Urothelium cell line (cell line): ENCODE measurements around the gene UMOD.

Experiments used
- DNase-seq: peaks from one replicate; pipeline ENCODE4 v3.0.0; 2011; ENCODE audit warnings: low spot score, mixed read lengths
- FAIRE-seq: peaks from 2 replicates; lab custom pipeline; 2011; peaks lifted over from hg19 to GRCh38; lab: Jason Lieb, UNC

The UMOD gene

DNA sequence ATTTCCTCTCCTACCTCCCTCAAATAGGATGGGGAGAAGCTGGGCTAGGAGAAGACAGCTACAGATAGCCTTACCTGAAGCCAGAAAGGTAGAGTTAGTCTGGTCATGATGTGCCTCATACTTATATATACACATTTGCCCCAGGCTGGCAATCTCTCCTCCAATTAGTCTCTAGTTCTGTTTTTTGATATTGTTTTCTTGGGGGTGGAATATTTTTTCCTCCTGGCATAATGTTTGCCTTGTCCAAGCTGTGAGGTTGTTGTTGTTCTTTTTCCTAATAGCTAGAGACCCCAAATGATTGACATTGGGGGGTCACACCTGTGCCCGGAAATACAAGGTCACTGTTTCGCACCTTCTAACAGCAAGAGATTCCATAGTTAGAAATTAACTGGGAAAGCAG lies at the start of gene UMOD:
TSS of gene UMOD (minus strand) at position 101 of the 400 bp plus-strand sequence. CDS start 1,978 bp downstream, outside the sequence.
- FAIRE-seq = no peak

GRCh38 chr16:20401475-20402016 lies 49.0 kb upstream of the UMOD start:
- FAIRE-seq (no peak), DNase-seq (no peak)

More for the DNA sequence above, at the start of gene UMOD:
- DNase-seq = no peak

DNA sequence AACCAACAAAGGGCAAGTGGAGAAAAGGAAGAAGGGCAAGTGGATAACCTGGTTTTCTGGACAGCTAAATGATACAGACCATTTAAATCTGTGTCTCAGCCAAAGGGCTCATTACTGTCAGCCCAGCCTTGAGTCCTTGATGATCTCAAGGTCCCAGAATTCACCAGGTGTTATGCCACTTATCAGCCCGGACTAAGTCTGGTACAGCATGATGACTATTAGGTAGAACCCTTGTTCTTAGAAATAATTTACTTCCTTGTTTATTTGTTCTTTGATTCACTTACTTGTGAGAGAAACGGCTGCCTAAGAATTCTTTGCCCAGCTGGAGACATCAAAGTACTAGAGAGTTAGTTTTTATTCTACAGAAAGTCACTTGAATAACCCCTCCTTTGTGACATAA lies 48.6 kb upstream of the UMOD start:
- no peak for DNase-seq
- FAIRE-seq = no peak

- DNase-seq (no peak), FAIRE-seq (no peak)
Observed at GRCh38 chr16:20399185-20399584, 46.7 kb upstream of the UMOD start.

DNA sequence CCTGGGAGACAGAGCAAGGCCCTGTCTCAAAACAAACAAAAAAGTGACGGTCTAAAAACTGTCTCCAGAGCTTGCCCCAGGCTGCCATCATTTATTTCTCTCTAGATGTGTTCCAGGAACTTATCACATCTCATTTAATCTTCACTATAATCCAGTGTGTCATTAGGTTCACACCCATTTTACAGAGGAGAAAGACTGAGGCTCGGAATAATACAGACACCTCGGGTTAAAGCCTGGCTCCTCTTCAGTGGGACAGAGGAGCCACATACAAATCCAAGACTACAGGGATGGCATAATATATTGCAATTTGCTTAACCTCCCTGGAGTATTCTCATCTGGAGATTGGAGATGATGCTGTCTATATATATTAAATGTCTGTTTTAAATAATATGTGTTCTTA lies 46.1 kb upstream of the UMOD start:
- FAIRE-seq = no peak
- DNase-seq = no peak

DNA sequence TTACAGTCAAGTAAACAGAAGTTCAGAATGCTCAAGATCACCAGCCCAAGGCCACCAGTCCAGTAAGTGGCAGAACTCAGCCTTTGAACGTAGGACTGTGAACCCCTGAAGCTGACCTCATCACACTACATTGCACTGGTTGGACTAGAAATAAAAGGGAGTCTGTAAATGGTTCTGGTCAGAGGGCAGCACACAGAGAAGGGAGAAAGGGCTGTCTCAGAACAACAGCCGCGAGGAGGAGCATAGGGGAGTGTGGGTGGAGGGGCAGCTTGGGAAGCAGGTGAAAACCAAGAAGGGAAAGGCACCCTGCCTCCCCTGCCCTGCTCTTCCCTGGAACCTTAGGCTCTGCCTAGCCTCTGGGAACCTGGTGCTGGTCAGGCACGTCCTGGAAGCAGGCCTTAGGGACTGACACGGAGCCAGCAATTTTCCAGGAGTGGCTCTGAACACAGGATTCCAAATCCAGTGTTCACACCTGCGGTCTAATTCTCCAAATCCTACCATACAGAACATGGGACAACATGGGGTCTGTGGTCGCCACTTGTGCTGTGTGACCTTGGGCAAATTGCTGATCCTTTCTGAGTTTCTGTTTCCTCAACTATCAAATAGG lies 45.1 kb upstream of the UMOD start:
- FAIRE-seq (no peak), DNase-seq (no peak)

DNA sequence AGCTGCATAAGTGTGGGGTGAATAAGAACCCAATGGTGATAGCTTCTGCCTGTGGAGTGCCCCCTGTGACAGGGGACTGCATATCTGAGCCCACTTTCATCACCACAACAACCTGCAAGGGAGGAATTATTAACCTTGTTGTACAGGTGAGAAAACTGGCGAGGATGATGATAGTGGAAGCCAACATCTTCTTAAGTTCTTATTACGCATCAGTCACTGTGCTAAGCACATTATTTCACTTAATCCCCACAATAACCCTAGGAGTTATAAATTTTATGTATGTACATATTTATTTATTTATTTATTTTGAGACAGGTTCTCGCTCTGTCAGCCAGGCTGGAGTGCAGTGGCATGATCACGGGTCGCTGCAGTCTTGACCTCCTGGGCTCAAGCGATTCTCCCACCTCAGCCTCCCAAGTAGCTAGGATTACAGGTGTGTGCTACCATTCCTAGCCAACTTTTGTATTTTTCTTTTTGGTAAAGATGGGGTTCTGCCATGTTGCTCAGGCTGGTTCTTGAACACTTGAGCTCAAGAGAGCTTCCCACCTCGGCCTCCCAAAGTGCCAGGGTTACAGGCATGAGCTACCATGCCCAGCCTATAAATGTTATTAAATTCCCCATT lies 44.4 kb upstream of the UMOD start:
- DNase-seq (no peak), FAIRE-seq (no peak)

- DNase-seq (no peak), FAIRE-seq (no peak)
Observed at GRCh38 chr16:20395946-20396345, 43.4 kb upstream of the UMOD start.

- no peak for FAIRE-seq
Observed at GRCh38 chr16:20393801-20394577, 41.5 kb upstream of the UMOD start.

GRCh38 chr16:20391045-20391444 lies 38.5 kb upstream of the UMOD start:
- FAIRE-seq = peak; percentile 77
- no peak for DNase-seq

More at GRCh38 chr16:20393801-20394577, 41.5 kb upstream of the UMOD start:
- no peak for DNase-seq

GRCh38 chr16:20388854-20389253 lies 36.3 kb upstream of the UMOD start:
- DNase-seq = no peak
- FAIRE-seq = no peak

- DNase-seq = no peak
- FAIRE-seq = no peak
Observed at GRCh38 chr16:20387978-20388377, 35.5 kb upstream of the UMOD start.

GRCh38 chr16:20385844-20386832 lies 33.6 kb upstream of the UMOD start:
- DNase-seq = peak; percentile 57
- no peak for FAIRE-seq

DNA sequence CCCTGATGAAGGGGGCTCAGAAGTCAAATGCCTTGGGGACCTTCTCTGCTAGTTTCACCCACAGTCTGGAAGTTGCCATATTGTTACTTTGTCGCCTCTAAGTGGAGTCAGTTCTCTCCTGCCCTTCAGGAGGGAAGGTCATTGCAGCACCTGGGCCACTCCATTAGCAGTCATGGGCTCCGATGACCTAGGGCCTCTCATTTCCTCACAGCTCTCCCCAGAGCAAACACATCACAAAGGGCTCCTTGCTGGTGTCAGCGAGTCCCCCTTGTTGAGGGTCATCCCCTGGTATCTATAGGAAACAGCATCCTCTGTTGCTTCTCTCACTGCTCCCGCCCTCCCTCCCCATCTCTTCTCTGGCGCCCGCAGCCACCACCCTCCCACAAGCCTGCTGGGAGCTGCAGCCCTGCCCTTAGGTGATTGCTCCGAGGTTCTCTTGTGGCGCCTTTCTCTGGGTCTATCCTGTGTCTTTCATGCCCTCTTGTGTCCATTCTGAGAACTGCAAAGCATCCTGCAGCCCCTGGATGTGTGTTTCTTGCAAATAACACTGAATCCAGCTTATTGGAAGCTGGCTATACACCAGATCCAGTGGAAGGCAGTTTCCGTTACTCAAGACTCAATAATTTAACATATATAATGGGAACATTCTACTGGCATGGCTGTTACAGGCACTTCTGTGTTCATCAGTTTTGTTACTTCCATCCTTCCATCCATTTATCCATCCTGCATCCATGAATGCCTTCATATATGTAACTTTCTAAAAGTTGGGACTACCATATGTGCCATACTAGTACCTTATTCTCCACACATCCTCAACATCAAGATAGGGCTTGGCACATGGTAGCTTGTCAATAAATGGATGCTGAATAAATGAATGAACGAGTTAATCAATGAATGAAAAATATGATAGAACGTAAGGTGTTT lies 30.9 kb upstream of the UMOD start:
- DNase-seq (peak; percentile 75), FAIRE-seq (no peak)

DNA sequence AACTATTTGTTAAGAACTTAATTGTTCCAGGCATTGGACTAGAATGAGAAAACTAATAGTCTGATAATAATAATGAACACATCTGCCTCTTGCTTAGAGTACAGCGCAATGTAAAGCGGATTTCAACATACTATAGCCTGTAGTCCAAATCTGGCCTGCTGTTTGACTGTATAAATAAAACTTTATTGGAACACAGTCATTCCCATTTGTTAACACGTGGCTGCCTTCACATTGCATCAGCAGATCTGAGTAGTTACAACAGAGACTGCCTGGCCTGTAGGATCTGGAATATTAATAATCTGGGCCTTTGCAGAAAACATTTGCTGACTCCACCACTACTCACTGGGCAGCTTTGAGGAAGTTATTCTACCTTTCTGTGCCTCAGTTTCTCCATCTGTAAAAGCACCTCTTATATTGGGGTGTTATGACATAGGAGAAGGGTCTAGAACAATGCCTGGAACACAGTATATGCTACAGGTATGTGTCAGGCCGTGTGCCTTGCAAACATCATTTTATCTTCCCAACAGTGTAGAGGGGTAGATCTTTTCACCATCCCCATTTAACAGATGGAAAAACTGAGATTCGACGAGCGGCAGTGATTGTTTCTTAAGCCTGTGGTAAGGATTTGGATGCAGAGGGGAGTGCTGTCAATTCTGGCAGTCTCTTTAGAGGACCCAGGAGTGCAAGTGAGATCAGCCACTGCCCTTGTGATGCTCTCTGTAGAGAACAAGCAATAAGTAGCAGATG lies 29.9 kb upstream of the UMOD start:
- DNase-seq = no peak
- FAIRE-seq = no peak

DNA sequence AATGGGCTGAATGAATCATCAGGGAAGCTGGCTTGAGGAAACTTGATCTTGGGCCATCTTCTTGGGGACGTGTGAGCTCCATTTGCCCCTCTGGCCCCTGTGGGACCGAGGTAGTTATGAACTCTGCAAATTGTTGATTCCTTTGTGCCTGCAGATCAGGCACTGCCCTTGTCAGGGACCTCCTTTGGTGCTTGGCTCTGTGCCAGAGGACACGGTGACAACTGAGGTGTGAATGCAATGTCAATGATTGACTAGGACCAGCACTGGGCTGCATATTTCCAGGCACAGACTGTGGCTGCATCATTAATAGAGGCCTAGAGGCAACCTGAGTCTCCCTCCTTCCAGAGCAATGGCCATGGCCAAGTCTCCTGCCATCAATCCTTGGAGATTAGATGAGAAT lies 28.3 kb upstream of the UMOD start:
- FAIRE-seq (no peak), DNase-seq (no peak)

- FAIRE-seq = no peak
- no peak for DNase-seq
Observed at GRCh38 chr16:20377181-20377580, 24.7 kb upstream of the UMOD start.

GRCh38 chr16:20372701-20373100 lies 20.2 kb upstream of the UMOD start:
- no peak for DNase-seq
- FAIRE-seq = no peak
